H1 (cell line): Measurements from ENCODE around the gene TRAF3. TPM values are rescaled to one million over a fixed set of nuclear protein-coding genes. Genes with fewer than 3 reads are reported as not detected.

ENCODE experiments used
- CTCF ChIA-PET: fragments of 300-600 bp; sonication (Branson Sonifier 250); formaldehyde crosslinking; loops from one replicate; lab custom pipeline; 2021; ENCODE audit not compliant: partially characterized antibody; lab: Charles Lee
- POLR2A ChIA-PET: fragments of 300-600 bp; sonication (Branson Sonifier 250); formaldehyde crosslinking; loops from one replicate; lab custom pipeline; 2021; ENCODE audit warnings: inconsistent platforms; ENCODE audit not compliant: partially characterized antibody; lab: Charles Lee
- DNase-seq, 2 experiments: peaks; one replicate each; pipeline versions ENCODE4 v3.0.0 to v3.0.0-alpha.2; 2010 to 2022; ENCODE audit warnings: low spot score in 2 of 2, low read depth in 1 of 2, mixed read lengths in 1 of 2
- FAIRE-seq: peaks from 2 replicates; lab custom pipeline; 2011; peaks lifted over from hg19 to GRCh38; lab: Jason Lieb, UNC
- H2AFZ ChIP-seq: 2 replicates; pipeline ENCODE4 v1.8.1; 2012; ENCODE audit warnings: low read length, inconsistent platforms
- H2AK5ac ChIP-seq: 2 replicates; pipeline ENCODE4 v1.6.1; 2013; ENCODE audit warnings: low read depth, low read length
- H2BK120ac ChIP-seq: replicated peaks from 2 replicates; pipeline ENCODE3; 2013; ENCODE audit warnings: low read depth, low read length, inconsistent platforms
- H2BK12ac ChIP-seq: 2 replicates; pipeline ENCODE4 v1.6.1; 2013; ENCODE audit warnings: low read depth, low read length
- H2BK15ac ChIP-seq: 2 replicates; pipeline ENCODE4 v1.6.1; 2013; ENCODE audit warnings: low read length
- H2BK20ac ChIP-seq: 2 replicates; pipeline ENCODE4 v1.6.1; 2013; ENCODE audit warnings: low read length
- H2BK5ac ChIP-seq: 2 replicates; pipeline ENCODE4 v1.6.1; 2013; ENCODE audit warnings: low read depth, low read length
- H3K14ac ChIP-seq: 2 replicates; pipeline ENCODE4 v1.6.1; 2013; ENCODE audit warnings: inconsistent platforms; ENCODE audit not compliant: insufficient read length
- H3K18ac ChIP-seq: 2 replicates; pipeline ENCODE4 v1.6.1; 2013; ENCODE audit warnings: low read length; ENCODE audit errors: extremely low read depth
- H3K23ac ChIP-seq: 2 replicates; pipeline ENCODE4 v1.6.1; 2013; ENCODE audit warnings: inconsistent platforms; ENCODE audit not compliant: insufficient read length
- H3K23me2 ChIP-seq: 2 replicates; pipeline ENCODE4 v1.6.1; 2013; ENCODE audit warnings: low read depth, low read length
- H3K27ac ChIP-seq: 2 replicates; pipeline ENCODE4 v1.6.1; 2011; ENCODE audit warnings: low read depth, low read length, inconsistent platforms
- H3K27me3 ChIP-seq, 4 experiments: replicated peaks in 1 of 4; 1 replicate in 1 of 4; 2 replicates in 3 of 4; pipeline versions ENCODE4 v1.6.1 to v1.8.1; 2011 to 2013; ENCODE audit warnings: low read length in 3 of 4, mild to moderate bottlenecking in 3 of 4, inconsistent platforms in 2 of 4, mixed read lengths in 2 of 4, moderate library complexity in 1 of 4; ENCODE audit not compliant: control insufficient read depth in 3 of 4, insufficient read depth in 3 of 4; ENCODE audit errors: extremely low read depth in 1 of 4
- H3K36me3 ChIP-seq, 4 experiments: 2 replicates each; pipeline versions ENCODE4 v1.6.1 to v1.8.1; 2011 to 2013; ENCODE audit warnings: mild to moderate bottlenecking in 4 of 4, low read length in 3 of 4, moderate library complexity in 2 of 4, control low read depth in 1 of 4, inconsistent platforms in 1 of 4; ENCODE audit not compliant: insufficient read depth in 4 of 4, control insufficient read depth in 2 of 4
- H3K4ac ChIP-seq: replicated peaks from 2 replicates; pipeline ENCODE3; 2013; ENCODE audit warnings: low read length, low read depth, mixed read lengths, inconsistent platforms; ENCODE audit not compliant: insufficient read length
- H3K4me1 ChIP-seq, 4 experiments: replicated peaks in 1 of 4; 1 replicate in 1 of 4; 2 replicates in 3 of 4; pipeline versions ENCODE4 v1.6.1 to v1.8.1; 2011 to 2013; ENCODE audit warnings: low read length in 3 of 4, inconsistent platforms in 2 of 4, mixed read lengths in 1 of 4; ENCODE audit not compliant: insufficient read depth in 4 of 4, control insufficient read depth in 3 of 4
- H3K4me2 ChIP-seq, 2 experiments: 2 replicates each; pipeline versions ENCODE4 v1.6.1 to v1.8.1; 2011 to 2013; ENCODE audit warnings: low read depth in 2 of 2, low read length in 2 of 2, control low read depth in 1 of 2, inconsistent platforms in 1 of 2, mild to moderate bottlenecking in 1 of 2; ENCODE audit not compliant: insufficient read depth in 1 of 2
- H3K4me3 ChIP-seq, 4 experiments: fragments of 200-600, 300-600 bp in 1 of 4; sonication (generic), shearing (Covaris generic), sonication (Bioruptor Twin) in 1 of 4; 2 replicates each; pipeline versions ENCODE4 v1.5.1 to v1.8.1; 2011 to 2016; ENCODE audit warnings: low read length in 4 of 4, low read depth in 3 of 4, control low read depth in 2 of 4, inconsistent platforms in 2 of 4, mild to moderate bottlenecking in 2 of 4, mixed read lengths in 1 of 4, moderate library complexity in 1 of 4; ENCODE audit not compliant: insufficient read depth in 2 of 4; ENCODE audit errors: extremely low read depth in 1 of 4
- H3K56ac ChIP-seq: replicated peaks from 2 replicates; pipeline ENCODE3; 2013; ENCODE audit warnings: low read depth, mild to moderate bottlenecking, mixed read lengths, low read length, inconsistent platforms; ENCODE audit not compliant: insufficient read length
- H3K79me1 ChIP-seq: 2 replicates; pipeline ENCODE4 v1.6.1; 2013; ENCODE audit warnings: low read depth, low read length, control low read depth
- H3K79me2 ChIP-seq, 2 experiments: 2 replicates each; pipeline versions ENCODE4 v1.6.1 to v1.8.1; 2012 to 2013; ENCODE audit warnings: low read length in 2 of 2, mild to moderate bottlenecking in 2 of 2, inconsistent platforms in 1 of 2; ENCODE audit not compliant: insufficient read depth in 2 of 2, control insufficient read depth in 1 of 2
- H3K9ac ChIP-seq, 4 experiments: replicated peaks in 1 of 4; 1 replicate in 1 of 4; 2 replicates in 3 of 4; pipeline versions ENCODE4 v1.6.1 to v1.8.1; 2011 to 2013; ENCODE audit warnings: low read depth in 3 of 4, low read length in 3 of 4, control low read depth in 2 of 4, mild to moderate bottlenecking in 2 of 4, moderate library complexity in 2 of 4, inconsistent platforms in 1 of 4; ENCODE audit errors: extremely low read depth in 1 of 4
- H3K9me3 ChIP-seq, 2 experiments: 2 replicates each; pipeline versions ENCODE4 v1.6.1 to v1.8.1; 2012 to 2013; ENCODE audit warnings: mild to moderate bottlenecking in 2 of 2, moderate library complexity in 2 of 2, control low read depth in 1 of 2, inconsistent platforms in 1 of 2, low read depth in 1 of 2, low read length in 1 of 2, mixed read lengths in 1 of 2; ENCODE audit not compliant: insufficient read depth in 2 of 2
- H4K20me1 ChIP-seq, 2 experiments: replicated peaks in 1 of 2; 2 replicates each; pipeline versions ENCODE3 to v1.8.1; 2011 to 2013; ENCODE audit warnings: inconsistent platforms in 2 of 2, low read length in 2 of 2, mild to moderate bottlenecking in 1 of 2; ENCODE audit not compliant: insufficient read depth in 2 of 2, control insufficient read depth in 1 of 2
- H4K5ac ChIP-seq: 2 replicates; pipeline ENCODE4 v1.6.1; 2013; ENCODE audit warnings: low read length, low read depth, mixed read lengths, inconsistent platforms; ENCODE audit not compliant: insufficient read length
- H4K8ac ChIP-seq: 2 replicates; pipeline ENCODE4 v1.8.0; 2013; ENCODE audit warnings: mild to moderate bottlenecking, moderate library complexity, low read length, inconsistent platforms; ENCODE audit not compliant: insufficient read depth; ENCODE audit errors: extremely low read depth
- H4K91ac ChIP-seq: replicated peaks from 2 replicates; pipeline ENCODE3; 2013; ENCODE audit warnings: low read length, mixed read lengths, inconsistent platforms; ENCODE audit not compliant: insufficient read length
- CBX5 ChIP-seq: fragments of 300-800, 300-1000 bp; sonication (generic); IDR thresholded peaks from 2 replicates; pipeline ENCODE4 v1.7.1; 2016; ENCODE audit warnings: antibody characterized with exemption, low read length, low read depth
- GTF2F1 ChIP-seq: IDR thresholded peaks from 2 replicates; pipeline ENCODE4 v1.6.1; 2012; ENCODE audit warnings: low read depth, low read length, improper control_type of control experiment, borderline replicate concordance
- SP2 ChIP-seq: IDR thresholded peaks from 2 replicates; pipeline ENCODE4 v1.6.1; 2012; ENCODE audit warnings: mild to moderate bottlenecking, low read length, inconsistent platforms
- WGBS, 2 experiments: shearing (Covaris generic) in 1 of 2; methylation state at CpG; one replicate each; pipeline versions ENCODE4 v1.1.6 to v1.1.7; 2013 to 2015; ENCODE audit warnings: low lambda C conversion rate in 2 of 2, mixed read lengths in 2 of 2, inconsistent platforms in 1 of 2, low coverage in 1 of 2, missing lambda C conversion rate in 1 of 2; ENCODE audit not compliant: insufficient replicate concordance in 2 of 2, insufficient coverage in 1 of 2, insufficient read length in 1 of 2; ENCODE audit errors: extremely low coverage in 1 of 2, missing lambda C conversion rate in 1 of 2; 5-methylcytosine and 5-hydroxymethylcytosine counted together
- polyA plus RNA-seq, 7 experiments: library from polyadenylated mRNA; depleted of rRNA in 3 of 7; stranded (reverse) in 5 of 7; unstranded in 2 of 7; fragments of >200 nt in 5 of 7; fragments of 200-250 nt in 2 of 7; gene quantifications; 1 replicate in 5 of 7; 2 replicates in 1 of 7; 4 replicates in 1 of 7; pipeline versions ENCODE4 v1.2.1 to v1.2.3, GENCODE V29; 2011 to 2013; ENCODE audit warnings: missing spikeins in 2 of 7, mixed read lengths in 2 of 7
- total RNA-seq: library from RNA; stranded (reverse); fragmentation: NEBNext Ultra II Directional; extraction: Animal tissue kit (Norgen Biotek cat#: 25700); gene quantifications from 2 replicates; pipeline ENCODE4 v1.2.1, GENCODE V29; 2021

TRAF3 gene
- total and polyA plus RNA-seq, 2 of the 8 experiments (the other 6 are each of a cell fraction or from before 2014, with no cell fraction given), result 5.8 to 12.1 TPM

- no peaks in the 10 kb centered on the region for H3K79me1 ChIP-seq
- CTCF ChIA-PET, result no interaction called here
- no peaks in the 10 kb centered on the region for H3K9me3 ChIP-seq
Observed at GRCh38 chr14:102939329-102939728, 162.1 kb downstream of the TRAF3 start.

More at GRCh38 chr14:102939329-102939728, 162.1 kb downstream of the TRAF3 start:
- Histone ChIP-seq H3K9ac (no peak overlapping the region), H3K56ac (no peak overlapping the region), H2AK5ac (no peak overlapping the region), H3K14ac (no peak overlapping the region), H3K27ac (no peak overlapping the region), H2BK15ac (no peak overlapping the region), H4K5ac (no peak overlapping the region), H2BK12ac (no peak overlapping the region), H3K18ac (no peak overlapping the region), H3K23me2 (no peaks in the 10 kb centered on the region), H3K27me3 (no peaks in the 10 kb centered on the region), H4K20me1 (peaks cover 0 to 6% of the 10 kb centered on the region in 2 experiments), H3K23ac (no peak overlapping the region), H2BK120ac (no peak overlapping the region), H3K4ac (no peak overlapping the region), H3K36me3 (peaks cover 5 to 43% (median 19%) of the 10 kb centered on the region in 4 experiments), H3K4me1 (no peaks in the 10 kb centered on the region), H4K91ac (no peak overlapping the region), H4K8ac (no peak overlapping the region; the same call in 1 of the 2 replicates), H3K4me2 (no peak overlapping the region), H2AFZ (no peak overlapping the region), H2BK5ac (no peak overlapping the region), H3K79me2 (no peaks in the 10 kb centered on the region), H2BK20ac (no peak overlapping the region), H3K4me3 (no peak overlapping the region)
- DNase-seq, result no peak
- TF ChIP-seq CBX5, result no peak
- TF ChIP-seq GTF2F1, result no peak
- TF ChIP-seq SP2, result no peak
- FAIRE-seq, result no peak
- POLR2A ChIA-PET, result no interaction called here
- 92% methylated on average over 18 of the region's 18 CpGs; no CpG with 5 or more reads in 1 of the 2 experiments for WGBS, 2 experiments
